KOPT-K1 (cell line): ENCODE data around the gene NDUFS4.
"Not testable (repeated sequence)": the region's sequence is repeated elsewhere in the genome, so short reads cannot be mapped to it uniquely, and the experiment has no call there.

Source experiments
- H3K27ac ChIP-seq: fragments of 200-600 bp; sonication (generic); 2 replicates; pipeline ENCODE4 v1.5.1; 2016; ENCODE audit warnings: antibody characterized with exemption, mild to moderate bottlenecking, low read depth, low read length; ENCODE audit not compliant: poor library complexity, severe bottlenecking
- H3K36me3 ChIP-seq: fragments of 200-600 bp; sonication (generic); 2 replicates; pipeline ENCODE4 v1.5.1; 2017; ENCODE audit warnings: antibody characterized with exemption, mild to moderate bottlenecking, low read length, moderate library complexity; ENCODE audit not compliant: insufficient read depth
- H3K9me3 ChIP-seq: fragments of 200-600 bp; sonication (generic); 2 replicates; pipeline ENCODE4 v1.5.1; 2017; ENCODE audit warnings: antibody characterized with exemption, low read length, mild to moderate bottlenecking; ENCODE audit not compliant: insufficient read depth, poor library complexity, severe bottlenecking

Gene NDUFS4

DNA sequence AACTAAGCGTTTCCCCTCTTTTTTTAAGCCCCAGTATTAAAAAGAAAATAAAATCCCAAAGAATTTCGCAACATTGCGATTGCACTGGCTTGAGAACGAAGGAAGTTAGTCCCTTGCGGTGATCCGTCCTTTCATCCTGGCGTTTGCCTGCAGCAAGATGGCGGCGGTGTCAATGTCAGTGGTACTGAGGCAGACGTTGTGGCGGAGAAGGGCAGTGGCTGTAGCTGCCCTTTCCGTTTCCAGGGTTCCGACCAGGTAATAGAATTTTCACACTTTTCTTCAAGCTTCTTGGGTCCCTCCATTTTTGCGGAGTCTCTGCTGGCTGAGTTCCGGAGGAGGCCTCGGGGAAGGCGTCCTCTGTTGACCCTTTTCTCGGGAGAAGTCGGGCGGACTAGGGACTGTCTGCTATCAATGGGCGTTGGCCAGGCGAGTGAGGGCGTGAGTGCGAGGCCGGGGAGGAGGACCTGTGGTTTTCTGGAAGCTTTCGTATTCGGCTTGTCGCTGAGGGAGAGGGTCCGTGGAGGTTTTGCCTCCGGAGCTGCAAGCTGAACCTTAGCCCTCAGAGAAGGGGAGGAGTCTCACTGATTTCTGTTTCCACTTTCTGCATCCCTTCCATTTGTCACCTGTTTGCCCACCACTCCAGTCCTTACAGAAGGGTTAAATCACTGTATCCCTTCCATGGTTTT lies at the start of gene NDUFS4:
TSS of gene NDUFS4 (plus strand) at position 134 of the 686 bp plus-strand sequence. CDS start at position 158, 24 bp downstream.
- peaks cover 8% of the 10 kb centered on the region for H3K9me3 ChIP-seq
- H3K36me3 ChIP-seq, result no peaks in the 10 kb centered on the region
- H3K27ac ChIP-seq, result peak within 1 kb of the TSS; percentile 82

DNA sequence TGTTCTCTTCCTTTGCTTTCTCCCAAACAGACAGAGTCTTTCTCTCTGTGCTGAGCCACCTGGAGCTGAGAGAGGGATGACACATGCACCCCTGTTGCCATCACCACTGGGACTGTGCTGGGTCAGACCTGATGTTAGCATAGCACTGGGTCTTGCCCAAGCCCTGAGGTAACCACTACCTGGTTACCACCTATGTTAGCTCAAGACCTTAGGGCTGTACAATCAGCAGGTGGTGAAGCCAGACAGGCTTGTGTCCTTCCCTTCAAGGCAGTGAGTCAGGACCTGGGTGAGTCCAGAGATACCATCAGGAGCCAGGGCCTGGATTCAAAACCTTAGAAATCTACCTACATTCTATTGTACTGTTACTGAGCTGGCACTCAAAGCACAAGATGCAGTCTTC lies 47.9 kb upstream of the NDUFS4 start:
- H3K9me3 ChIP-seq, result peaks cover 20% of the 10 kb centered on the region
- no peak overlapping the region for H3K27ac ChIP-seq
- no peaks in the 10 kb centered on the region for H3K36me3 ChIP-seq

DNA sequence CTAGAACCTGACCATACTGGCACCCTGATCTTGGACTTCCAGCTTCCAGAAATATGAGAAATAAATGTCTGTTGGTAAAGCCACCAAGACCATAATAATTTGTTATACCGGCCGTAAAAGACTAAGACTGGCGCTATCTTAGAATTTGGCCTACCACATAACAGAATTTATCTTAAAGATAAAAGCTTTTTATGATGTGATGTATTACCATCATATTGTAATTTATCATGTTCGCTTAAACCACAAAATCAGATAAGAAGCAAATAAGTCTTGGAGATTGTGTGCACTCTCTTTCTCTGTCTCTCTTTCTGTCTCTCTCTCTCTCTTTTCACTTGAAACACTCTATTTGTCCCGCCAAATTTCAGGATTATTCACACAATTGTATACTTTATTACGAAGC lies 44.5 kb upstream of the NDUFS4 start:
- H3K36me3 ChIP-seq, result no peaks in the 10 kb centered on the region
- no peaks in the 10 kb centered on the region for H3K9me3 ChIP-seq
- no peak overlapping the region for H3K27ac ChIP-seq

DNA sequence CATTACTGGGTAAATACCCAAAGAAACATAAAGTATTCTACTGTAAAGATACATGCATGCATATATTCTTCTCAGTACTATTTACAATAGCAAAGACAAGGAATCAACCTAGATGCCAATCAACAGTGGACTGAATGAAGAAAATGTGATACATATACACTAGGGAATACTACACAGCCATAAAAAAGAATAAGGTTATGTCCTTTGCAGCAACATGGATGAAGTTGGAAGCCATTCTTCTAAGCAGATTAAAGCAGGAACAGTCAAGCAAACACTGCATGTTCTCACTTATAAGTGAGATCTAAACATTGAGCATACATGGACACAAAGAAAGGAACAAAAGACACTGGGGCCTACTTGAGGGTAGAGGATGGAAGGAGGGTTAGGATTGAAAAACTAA lies 39.6 kb upstream of the NDUFS4 start:
- Histone ChIP-seq H3K36me3 (no peaks in the 10 kb centered on the region), H3K9me3 (no peaks in the 10 kb centered on the region), H3K27ac (no peak overlapping the region)

DNA sequence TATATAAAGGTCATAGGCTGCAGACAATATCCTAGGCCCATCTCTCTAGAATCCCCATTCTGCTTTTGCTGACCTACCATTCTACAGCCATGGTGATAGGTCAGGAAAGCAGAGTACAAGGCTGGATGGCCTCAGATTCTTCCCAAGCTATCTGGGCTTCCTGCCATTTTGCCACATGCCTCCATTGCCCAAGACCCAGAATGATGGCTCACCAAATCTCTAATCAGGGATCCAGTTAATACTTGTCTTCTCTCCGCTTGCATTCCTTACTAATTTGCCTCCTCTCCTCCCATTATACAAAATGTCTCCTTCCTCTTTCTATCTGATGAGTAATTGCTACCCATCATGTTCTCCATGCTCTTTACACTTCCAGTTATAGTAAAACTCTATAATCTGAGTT lies 22.7 kb upstream of the NDUFS4 start:
- H3K27ac ChIP-seq, result no peak overlapping the region
- no peaks in the 10 kb centered on the region for H3K9me3 ChIP-seq
- no peaks in the 10 kb centered on the region for H3K36me3 ChIP-seq

DNA sequence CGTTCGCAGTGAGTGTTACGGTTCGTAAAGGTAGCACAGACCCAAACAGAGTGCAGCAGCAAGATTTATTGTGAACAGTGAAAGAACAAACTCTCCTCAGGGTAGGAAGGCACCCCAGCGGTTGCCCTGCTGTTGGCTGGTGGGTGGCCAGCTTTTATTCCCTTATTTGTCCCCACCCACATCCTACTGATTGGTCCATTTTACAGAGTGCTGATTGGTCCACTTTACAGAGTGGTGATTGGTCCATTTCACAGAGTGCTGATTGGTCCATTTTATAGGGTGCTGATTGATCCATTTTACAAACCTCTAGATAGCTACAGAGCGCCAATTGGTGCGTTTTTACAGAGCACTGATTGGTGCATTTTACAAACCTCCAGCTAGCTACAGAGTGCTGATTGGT lies 19.7 kb upstream of the NDUFS4 start:
- H3K9me3 ChIP-seq, H3K27ac ChIP-seq, H3K36me3 ChIP-seq: not testable (repeated sequence)

DNA sequence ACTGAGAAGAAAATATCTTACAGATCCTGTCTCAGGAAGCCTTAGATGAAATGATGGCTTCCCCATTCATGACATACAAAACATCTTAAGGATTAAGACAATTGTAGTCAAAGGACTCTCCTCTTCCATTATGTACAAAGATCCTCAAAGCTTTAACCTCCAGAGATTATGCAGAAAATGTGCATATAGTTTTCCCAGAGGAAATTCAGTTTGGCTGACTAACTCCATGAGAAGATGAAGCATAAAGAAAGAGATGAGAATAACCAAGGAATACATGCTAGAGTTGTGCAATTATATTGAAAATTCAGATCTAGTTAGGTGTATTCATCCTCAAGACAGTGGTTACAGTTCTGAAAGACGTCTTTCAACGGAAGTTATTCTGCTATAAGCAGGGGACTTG lies 18.6 kb upstream of the NDUFS4 start:
- Histone ChIP-seq H3K36me3 (no peaks in the 10 kb centered on the region), H3K9me3 (no peaks in the 10 kb centered on the region), H3K27ac (no peak overlapping the region)

DNA sequence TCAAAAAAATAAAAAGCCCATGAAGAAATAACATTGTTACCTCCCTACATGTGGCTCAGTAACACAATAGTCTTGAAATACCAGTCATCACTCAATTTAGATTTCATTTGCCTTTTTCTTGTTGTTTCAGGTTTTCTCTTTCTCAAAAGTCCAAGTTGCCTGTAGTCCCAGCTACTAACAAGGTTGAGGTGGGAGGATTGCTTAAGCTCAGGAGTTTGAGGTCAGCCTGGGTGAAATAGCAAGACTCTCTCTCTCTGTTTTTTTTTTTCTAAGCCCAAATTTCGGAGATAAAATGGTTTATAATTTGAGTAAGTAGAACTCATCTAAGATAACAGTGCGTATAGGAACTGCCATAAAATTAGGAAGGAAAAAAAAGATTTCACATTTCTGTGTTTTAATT lies 17.5 kb upstream of the NDUFS4 start:
- Histone ChIP-seq H3K36me3 (no peaks in the 10 kb centered on the region), H3K27ac (no peak overlapping the region), H3K9me3 (no peaks in the 10 kb centered on the region)

DNA sequence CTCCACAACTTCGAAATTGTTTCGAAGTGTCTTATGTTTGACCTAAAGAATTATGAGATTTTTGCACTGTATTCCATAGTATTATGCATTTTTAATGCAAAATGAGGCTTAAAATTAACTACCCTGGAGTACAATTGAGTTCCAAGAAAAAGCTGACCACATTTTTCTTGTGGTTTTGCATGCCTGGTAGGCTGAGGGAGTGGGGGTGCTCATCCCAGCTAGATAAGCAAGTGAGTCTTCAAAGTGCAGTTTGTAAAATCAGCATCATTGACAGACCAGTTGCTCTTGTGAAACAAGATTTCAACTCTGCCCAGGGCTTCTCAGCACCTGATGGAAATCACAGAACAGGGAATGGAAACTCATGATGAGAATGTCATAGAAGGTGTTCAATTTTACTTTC lies 17.0 kb upstream of the NDUFS4 start:
- no peaks in the 10 kb centered on the region for H3K9me3 ChIP-seq
- H3K27ac ChIP-seq, result no peak overlapping the region
- no peaks in the 10 kb centered on the region for H3K36me3 ChIP-seq

DNA sequence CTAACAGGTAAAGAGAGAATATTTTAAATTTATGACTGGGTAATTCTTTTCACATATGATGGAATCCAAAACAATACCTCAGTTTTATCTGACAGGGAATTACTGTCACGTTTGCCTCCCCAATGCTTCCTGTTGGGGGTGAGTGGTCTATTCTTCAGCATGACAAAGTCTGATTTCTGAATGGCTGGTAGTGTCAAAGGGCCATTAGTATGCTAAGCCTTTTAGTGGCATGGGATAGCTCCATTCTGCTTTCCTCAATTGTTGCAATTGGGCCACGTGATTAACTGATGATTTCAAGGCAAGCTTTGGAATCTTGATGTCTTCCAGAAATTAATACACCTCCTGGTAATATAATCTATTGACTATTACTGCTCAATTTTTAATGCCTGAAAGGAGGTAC lies 14.7 kb upstream of the NDUFS4 start:
- H3K27ac ChIP-seq, result no peak overlapping the region
- H3K36me3 ChIP-seq, result no peaks in the 10 kb centered on the region
- H3K9me3 ChIP-seq, result no peaks in the 10 kb centered on the region

DNA sequence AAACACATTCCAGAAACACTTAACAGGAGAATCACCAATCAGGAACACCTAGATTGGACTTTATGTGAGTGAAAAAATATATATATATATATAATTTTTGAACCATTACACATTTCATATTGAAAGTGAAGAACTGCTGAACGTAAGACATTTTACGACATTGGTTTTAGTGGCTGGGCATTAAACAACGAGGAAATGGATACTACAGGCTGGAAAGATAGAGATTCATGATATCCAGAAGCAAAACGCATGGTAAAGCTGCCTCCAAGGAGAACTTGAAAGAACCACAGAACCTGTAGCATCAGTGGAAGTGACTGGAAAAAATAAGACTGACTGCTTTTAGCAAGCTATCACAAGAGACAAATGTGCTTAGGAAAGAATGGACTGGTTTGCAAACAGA lies 13.2 kb upstream of the NDUFS4 start:
- Histone ChIP-seq H3K9me3 (no peaks in the 10 kb centered on the region), H3K27ac (no peak overlapping the region), H3K36me3 (no peaks in the 10 kb centered on the region)

DNA sequence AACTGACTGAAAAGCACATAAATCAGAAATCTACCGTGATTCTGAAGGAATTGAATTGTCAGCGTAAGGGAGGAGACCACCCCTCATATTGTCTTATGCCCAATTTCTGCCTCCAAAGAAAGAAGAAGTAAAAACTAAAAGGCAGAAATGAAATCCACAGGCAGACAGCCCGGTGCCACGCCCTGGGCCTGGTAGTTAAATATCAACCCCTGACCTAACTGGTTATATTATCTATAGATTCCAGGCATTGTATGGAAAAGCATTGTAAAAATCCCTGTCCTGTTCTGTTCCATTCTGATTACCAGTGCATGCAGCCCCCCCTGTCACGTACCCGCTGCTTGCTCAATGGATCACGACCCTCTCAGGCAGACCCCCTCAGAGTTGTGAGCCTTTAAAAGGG lies 11.9 kb upstream of the NDUFS4 start:
- H3K9me3 ChIP-seq, H3K36me3 ChIP-seq: not testable (repeated sequence)

DNA sequence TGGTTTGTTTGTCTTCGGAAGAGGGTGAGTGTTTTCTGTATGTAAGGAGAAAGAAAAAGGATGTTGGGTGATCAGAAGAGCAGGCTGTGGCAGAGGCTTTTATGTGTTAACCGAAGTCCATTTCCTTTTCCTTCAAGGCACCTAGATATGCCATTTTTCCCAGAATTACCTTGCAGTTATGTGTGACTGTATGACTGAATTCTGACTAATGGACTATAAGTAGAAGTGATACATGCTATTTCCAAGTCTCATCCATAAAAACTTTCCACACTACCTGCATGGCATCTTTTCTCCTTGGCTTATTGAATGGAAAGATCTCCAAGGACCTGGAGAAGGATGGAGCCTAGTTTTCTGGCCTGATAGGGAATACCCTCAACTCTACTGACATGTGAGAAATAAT lies 10.6 kb upstream of the NDUFS4 start:
- H3K9me3 ChIP-seq, result no peaks in the 10 kb centered on the region
- H3K27ac ChIP-seq, result no peak overlapping the region
- no peaks in the 10 kb centered on the region for H3K36me3 ChIP-seq

More for the DNA sequence above, 11.9 kb upstream of the NDUFS4 start:
- not testable (repeated sequence) for H3K27ac ChIP-seq

DNA sequence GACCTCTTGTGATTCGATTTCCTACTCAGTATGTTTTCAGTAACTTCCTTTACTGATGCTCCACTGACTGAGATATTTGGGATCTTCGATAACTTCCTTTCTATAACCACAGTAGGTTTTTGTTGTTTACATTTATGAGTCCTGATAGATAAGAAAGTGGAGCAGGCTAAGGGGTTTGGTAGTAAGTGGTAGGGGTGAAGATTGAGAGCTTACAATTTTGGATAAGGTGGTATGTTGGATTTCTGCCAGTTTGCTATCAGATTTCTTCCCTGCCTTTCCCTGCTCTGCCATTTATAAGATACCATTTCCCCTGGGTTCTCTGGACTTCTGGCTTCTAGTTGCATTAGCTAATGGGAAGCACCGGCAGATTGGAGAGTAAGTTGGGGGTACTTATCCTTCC lies 7.9 kb upstream of the NDUFS4 start:
- Histone ChIP-seq H3K36me3 (no peaks in the 10 kb centered on the region), H3K9me3 (no peaks in the 10 kb centered on the region), H3K27ac (no peak overlapping the region)

DNA sequence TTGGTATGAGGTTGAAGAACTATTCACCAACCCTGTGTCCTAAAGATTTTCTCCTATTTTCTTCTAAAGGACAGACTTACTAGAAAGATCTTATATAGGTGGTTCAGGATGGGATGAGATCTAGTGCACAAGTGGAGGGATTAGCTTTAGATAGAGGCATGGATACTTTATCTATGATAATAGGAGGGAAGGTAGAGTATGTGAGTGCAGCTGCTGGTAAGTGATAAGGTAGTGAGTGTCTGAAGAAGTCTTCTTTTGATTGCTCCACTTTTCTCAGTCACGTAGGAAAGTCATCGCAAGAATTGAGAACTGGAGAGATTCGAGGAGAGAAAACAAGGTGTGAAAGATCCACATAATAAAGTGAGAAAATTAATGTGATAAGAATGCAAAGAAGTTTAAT lies 6.0 kb upstream of the NDUFS4 start:
- H3K9me3 ChIP-seq, result peaks cover 8% of the 10 kb centered on the region
- no peaks in the 10 kb centered on the region for H3K36me3 ChIP-seq
- no peak overlapping the region for H3K27ac ChIP-seq

DNA sequence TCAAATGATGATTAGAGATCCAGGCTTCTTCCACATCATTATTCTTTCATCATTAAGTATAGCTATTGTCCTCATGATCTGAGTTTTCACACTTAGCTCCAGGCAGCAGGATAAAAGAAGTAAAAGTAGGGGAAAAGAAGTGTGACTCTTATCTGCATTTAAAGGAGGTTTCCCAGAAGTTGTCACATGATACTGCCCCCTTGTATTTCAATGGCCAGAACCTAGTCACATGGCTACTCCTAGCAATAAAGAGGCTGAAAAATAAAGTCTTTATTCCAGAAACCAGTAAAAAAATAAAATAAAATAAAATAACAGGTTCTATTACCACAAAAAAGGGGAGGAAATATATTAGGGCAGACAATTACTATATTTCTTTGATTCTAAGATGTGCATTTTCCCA lies 5.3 kb upstream of the NDUFS4 start:
- Histone ChIP-seq H3K9me3 (peaks cover 8% of the 10 kb centered on the region), H3K27ac (no peak overlapping the region), H3K36me3 (no peaks in the 10 kb centered on the region)
